Prostate gland (tissue), 2 donors: ENCODE data around the gene FKBP6.
"Not testable (repeated sequence)": the region's sequence is repeated elsewhere in the genome, so short reads cannot be mapped to it uniquely, and the experiment has no call there.

ENCODE experiments used
- CTCF ChIP-seq, 4 experiments: fragments of 200-600 bp in 2 of 4; fragments of 450-650 bp in 2 of 4; sonication (generic) in 2 of 4; IDR thresholded peaks; 1 replicate in 3 of 4; 2 replicates in 1 of 4; pipeline ENCODE4 v1.5.1; 2016 to 2019; ENCODE audit warnings: antibody characterized with exemption in 4 of 4, mild to moderate bottlenecking in 2 of 4, moderate library complexity in 2 of 4
- POLR2A ChIP-seq: fragments of 450-650 bp; IDR thresholded peaks from one replicate; pipeline ENCODE4 v1.6.1; 2016; ENCODE audit warnings: antibody characterized with exemption, mild to moderate bottlenecking
- POLR2AphosphoS5 ChIP-seq: sonication (generic); formaldehyde crosslinking; IDR thresholded peaks from one replicate; pipeline ENCODE4 v1.6.1; 2017; ENCODE audit warnings: antibody characterized with exemption

GRCh38 chr7:73327449-73327848, 512 bp upstream of the FKBP6 start:
- TF ChIP-seq CTCF (IDR thresholded peaks at IDR 0.05); POLR2AphosphoS5; POLR2A: not testable (repeated sequence)
